H1 (cell line): ENCODE measurements around the gene ZGLP1. TPM values are rescaled to one million over a fixed set of nuclear protein-coding genes. Genes with fewer than 3 reads are reported as not detected.

Source experiments
- CREB1 ChIP-seq: IDR thresholded peaks from 2 replicates; pipeline ENCODE4 v1.6.1; 2012; ENCODE audit warnings: inconsistent platforms
- GABPA ChIP-seq: IDR thresholded peaks from 2 replicates; pipeline ENCODE4 v1.6.1; 2011; ENCODE audit warnings: mild to moderate bottlenecking, low read length, moderate library complexity, borderline replicate concordance; ENCODE audit not compliant: insufficient read depth
- HDAC6 ChIP-seq: IDR thresholded peaks from one replicate; pipeline ENCODE4 v1.7.1; 2012; ENCODE audit warnings: low read depth, mild to moderate bottlenecking, inconsistent platforms, low read length, moderate library complexity
- NANOG ChIP-seq: IDR thresholded peaks from 2 replicates; pipeline ENCODE4 v1.6.1; 2011; ENCODE audit warnings: low read length, low read depth, mild to moderate bottlenecking, inconsistent platforms; ENCODE audit not compliant: insufficient read depth, poor library complexity, severe bottlenecking
- TEAD4 ChIP-seq: IDR thresholded peaks from 2 replicates; pipeline ENCODE4 v1.6.1; 2012; ENCODE audit warnings: low read depth, low read length, inconsistent platforms, mixed read lengths
- polyA plus RNA-seq, 7 experiments: library from polyadenylated mRNA; depleted of rRNA in 3 of 7; stranded (reverse) in 5 of 7; unstranded in 2 of 7; fragments of >200 nt in 5 of 7; fragments of 200-250 nt in 2 of 7; gene quantifications; 1 replicate in 5 of 7; 2 replicates in 1 of 7; 4 replicates in 1 of 7; pipeline versions ENCODE4 v1.2.1 to v1.2.3, GENCODE V29; 2011 to 2013; ENCODE audit warnings: missing spikeins in 2 of 7, mixed read lengths in 2 of 7
- total RNA-seq: library from RNA; stranded (reverse); fragmentation: NEBNext Ultra II Directional; extraction: Animal tissue kit (Norgen Biotek cat#: 25700); gene quantifications from 2 replicates; pipeline ENCODE4 v1.2.1, GENCODE V29; 2021
- TF ChIP-seq, protein P1 (sequence below), 3 experiments: IDR thresholded peaks; 1 replicate in 2 of 3; 2 replicates in 1 of 3; pipeline versions ENCODE4 v1.5.1 to v1.6.1; 2011; ENCODE audit warnings: low read length in 3 of 3, mild to moderate bottlenecking in 3 of 3, inconsistent platforms in 2 of 3, low read depth in 1 of 3, moderate library complexity in 1 of 3; ENCODE audit not compliant: insufficient read depth in 1 of 3; ENCODE audit errors: control extremely low read depth in 1 of 3

The ZGLP1 gene
- total and polyA plus RNA-seq, 2 of the 8 experiments (the other 6 are each of a cell fraction or from before 2014, with no cell fraction given) = 4.2 to 5.1 TPM

DNA sequence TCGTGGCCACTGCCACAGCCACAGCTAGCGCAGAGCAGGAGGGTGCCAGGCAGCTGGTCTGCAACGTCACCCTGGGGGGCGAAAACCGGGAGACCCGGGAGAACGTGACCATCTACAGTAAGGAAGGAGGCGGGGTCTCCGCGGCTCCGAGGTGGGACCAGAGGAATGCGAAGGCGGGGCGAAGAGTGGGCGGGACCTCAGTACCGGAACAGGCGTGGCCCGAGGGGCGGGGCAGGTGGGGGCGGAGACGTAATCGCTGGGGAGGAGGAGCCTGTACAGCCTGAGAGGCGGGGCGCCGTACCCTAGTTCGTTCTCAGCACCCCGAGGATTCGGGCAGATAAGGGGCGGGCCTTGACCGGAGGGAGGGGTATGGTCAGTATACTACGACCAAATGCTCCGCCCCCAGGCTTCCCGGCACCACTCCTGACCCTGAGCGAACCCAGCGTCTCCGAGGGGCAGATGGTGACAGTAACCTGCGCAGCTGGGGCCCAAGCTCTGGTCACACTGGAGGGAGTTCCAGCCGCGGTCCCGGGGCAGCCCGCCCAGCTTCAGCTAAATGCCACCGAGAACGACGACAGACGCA lies 17.3 kb downstream of the ZGLP1 start (continued):
- TF ChIP-seq GABPA (no peak), NANOG (no peak), CREB1 (peak; percentile 41; the same call in 1 of the 2 replicates), TEAD4 (peak; percentile 63), HDAC6 (no peak)
- TF ChIP-seq, protein P1, sequence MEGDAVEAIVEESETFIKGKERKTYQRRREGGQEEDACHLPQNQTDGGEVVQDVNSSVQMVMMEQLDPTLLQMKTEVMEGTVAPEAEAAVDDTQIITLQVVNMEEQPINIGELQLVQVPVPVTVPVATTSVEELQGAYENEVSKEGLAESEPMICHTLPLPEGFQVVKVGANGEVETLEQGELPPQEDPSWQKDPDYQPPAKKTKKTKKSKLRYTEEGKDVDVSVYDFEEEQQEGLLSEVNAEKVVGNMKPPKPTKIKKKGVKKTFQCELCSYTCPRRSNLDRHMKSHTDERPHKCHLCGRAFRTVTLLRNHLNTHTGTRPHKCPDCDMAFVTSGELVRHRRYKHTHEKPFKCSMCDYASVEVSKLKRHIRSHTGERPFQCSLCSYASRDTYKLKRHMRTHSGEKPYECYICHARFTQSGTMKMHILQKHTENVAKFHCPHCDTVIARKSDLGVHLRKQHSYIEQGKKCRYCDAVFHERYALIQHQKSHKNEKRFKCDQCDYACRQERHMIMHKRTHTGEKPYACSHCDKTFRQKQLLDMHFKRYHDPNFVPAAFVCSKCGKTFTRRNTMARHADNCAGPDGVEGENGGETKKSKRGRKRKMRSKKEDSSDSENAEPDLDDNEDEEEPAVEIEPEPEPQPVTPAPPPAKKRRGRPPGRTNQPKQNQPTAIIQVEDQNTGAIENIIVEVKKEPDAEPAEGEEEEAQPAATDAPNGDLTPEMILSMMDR (IDR thresholded peaks at IDR 0.05; ENCODE audit: control extremely low read depth in 1 of 3, insufficient read depth in 1 of 3, low read depth in 1 of 3, low read length in 3 of 3) = no peak
